Endometrium (tissue), 2 donors: Measurements from ENCODE around the gene MED25.
A peak's percentile ranks its signal among the peaks of the same experiment; 100 is the strongest.

ENCODE experiments used
- FAIRE-seq: peaks from 2 replicates; lab custom pipeline; 2012; peaks lifted over from hg19 to GRCh38; lab: Jason Lieb, UNC
- donor health status: control.
- donor health status: control.

Gene MED25

GRCh38 chr19:49873834-49874233 lies 55.7 kb downstream of the MED25 start:
- FAIRE-seq, result no peak

- FAIRE-seq, result no peak
Measured at GRCh38 chr19:49874503-49875157, 56.5 kb downstream of the MED25 start.

- FAIRE-seq, result no peak
Measured at GRCh38 chr19:49875177-49875576, 57.1 kb downstream of the MED25 start.

GRCh38 chr19:49875857-49876421 lies 57.9 kb downstream of the MED25 start:
- FAIRE-seq, result no peak

- FAIRE-seq, result peak; percentile 97
Measured at GRCh38 chr19:49876422-49877019, 58.4 kb downstream of the MED25 start.

GRCh38 chr19:49877020-49877878 lies 59.2 kb downstream of the MED25 start, which contains the start of the genes AKT1S1 and TBC1D17:
AKT1S1 (minus strand) TSS chr19:49877355; CDS start chr19:49873295, 4,060 bp downstream.
TBC1D17 (plus strand) TSS chr19:49877702; CDS start chr19:49877724, 22 bp downstream.
- peak; percentile 99 for FAIRE-seq

GRCh38 chr19:49877879-49878743 lies 60.0 kb downstream of the MED25 start:
- FAIRE-seq, result peak; percentile 26

- FAIRE-seq, result no peak
Measured at GRCh38 chr19:49878744-49879070, 60.6 kb downstream of the MED25 start.

- FAIRE-seq, result no peak
Measured at GRCh38 chr19:49879243-49879963, 61.3 kb downstream of the MED25 start.

GRCh38 chr19:49880162-49880869 lies 62.2 kb downstream of the MED25 start:
- no peak for FAIRE-seq

- no peak for FAIRE-seq
Measured at GRCh38 chr19:49881186-49881585, 63.1 kb downstream of the MED25 start.

- no peak for FAIRE-seq
Measured at GRCh38 chr19:49881672-49882394, 63.7 kb downstream of the MED25 start.

GRCh38 chr19:49882643-49883042 lies 64.6 kb downstream of the MED25 start:
- FAIRE-seq, result no peak

GRCh38 chr19:49883094-49883493 lies 65.0 kb downstream of the MED25 start:
- FAIRE-seq, result no peak

- FAIRE-seq, result no peak
Measured at GRCh38 chr19:49884109-49884508, 66.0 kb downstream of the MED25 start.

- FAIRE-seq, result no peak
Measured at GRCh38 chr19:49884760-49885159, 66.7 kb downstream of the MED25 start.
